CD1c-positive myeloid dendritic cell (primary cell): ENCODE measurements around the gene RPP40.
"Not testable (repeated sequence)": the region's sequence is repeated elsewhere in the genome, so short reads cannot be mapped to it uniquely, and the experiment has no call there.

ENCODE experiments used
- DNase-seq: peaks from one replicate; pipeline ENCODE4 v3.0.0-alpha.2; 2016; ENCODE audit errors: extremely low spot score

The RPP40 gene

GRCh38 chr6:5003604-5004372 lies at the start of gene RPP40:
Gene RPP40 (minus strand): TSS chr6:5004037. CDS start chr6:5004002, 35 bp downstream.
- peak; percentile 98 for DNase-seq

GRCh38 chr6:5053038-5053437 lies 49.2 kb upstream of the RPP40 start:
- DNase-seq: no peak

- no peak for DNase-seq
Observed at GRCh38 chr6:5051394-5051793, 47.6 kb upstream of the RPP40 start.

GRCh38 chr6:5050009-5050408 lies 46.2 kb upstream of the RPP40 start:
- no peak for DNase-seq

DNA sequence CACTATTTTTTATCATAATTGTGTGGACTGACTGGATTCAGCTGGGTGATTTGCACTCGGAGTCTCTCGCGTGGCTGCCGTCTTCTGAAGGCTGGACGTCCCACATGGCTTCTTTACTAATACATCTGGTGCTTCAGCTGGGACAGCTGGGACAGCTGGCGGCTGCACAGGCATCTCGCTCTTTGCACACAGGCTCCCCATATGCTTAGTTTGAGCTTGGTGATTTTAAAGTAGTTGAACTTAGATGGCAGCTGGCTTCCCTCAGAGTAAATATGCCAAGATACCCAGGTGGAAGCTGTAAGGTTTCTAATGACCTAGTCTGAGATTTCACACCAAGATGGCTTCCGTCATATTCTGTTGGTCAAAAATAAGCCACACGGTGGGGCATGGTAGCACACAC lies 42.6 kb upstream of the RPP40 start:
- no peak for DNase-seq

- DNase-seq: no peak
Observed at GRCh38 chr6:5045416-5045815, 41.6 kb upstream of the RPP40 start.

- no peak for DNase-seq
Observed at GRCh38 chr6:5044866-5045265, 41.0 kb upstream of the RPP40 start.

DNA sequence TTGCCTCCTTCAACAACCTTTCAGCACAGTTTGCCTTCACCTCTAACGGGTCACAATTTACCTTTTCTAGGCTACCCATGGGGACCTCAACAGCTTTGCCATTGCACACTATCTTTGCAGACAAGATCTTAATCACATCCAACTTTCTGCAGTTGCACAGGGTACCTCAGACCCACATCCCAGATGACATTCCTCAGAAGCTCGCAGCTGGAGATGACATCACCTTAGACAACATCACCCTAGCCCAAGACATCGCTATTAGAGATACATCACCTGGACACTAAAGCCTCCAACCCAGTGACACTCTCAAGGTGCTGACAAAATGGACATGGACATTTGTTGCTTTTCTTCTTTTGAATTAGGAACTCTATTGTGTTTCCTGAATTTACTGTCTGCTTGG lies 38.6 kb upstream of the RPP40 start:
- DNase-seq: no peak

DNA sequence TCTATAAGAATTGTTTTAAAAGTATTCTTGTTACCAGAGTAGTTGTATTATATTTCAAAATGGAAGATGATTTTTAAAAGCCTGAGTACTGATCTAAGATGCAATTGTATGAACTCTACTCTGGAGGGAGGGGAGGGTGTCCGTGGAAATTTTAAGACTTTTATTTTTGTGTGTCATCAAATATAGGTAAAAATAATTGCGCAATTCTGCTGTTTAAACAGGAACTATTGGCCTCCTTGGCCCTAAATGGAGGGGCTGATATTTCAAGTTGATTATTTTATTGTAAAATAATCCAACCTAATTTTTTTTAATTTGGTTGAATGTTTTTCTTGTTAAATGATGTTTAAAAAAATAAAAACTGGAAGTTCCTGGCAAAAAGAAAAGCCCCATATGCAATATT lies 38.1 kb upstream of the RPP40 start:
- DNase-seq: no peak

GRCh38 chr6:5036269-5036668 lies 32.4 kb upstream of the RPP40 start:
- peak; percentile 11 for DNase-seq

- DNase-seq: no peak
Observed at GRCh38 chr6:5034736-5035135, 30.9 kb upstream of the RPP40 start.

GRCh38 chr6:5034328-5034727 lies 30.5 kb upstream of the RPP40 start:
- DNase-seq: peak; percentile 26

GRCh38 chr6:5033214-5033904 lies 29.5 kb upstream of the RPP40 start:
- DNase-seq: not testable (repeated sequence)

DNA sequence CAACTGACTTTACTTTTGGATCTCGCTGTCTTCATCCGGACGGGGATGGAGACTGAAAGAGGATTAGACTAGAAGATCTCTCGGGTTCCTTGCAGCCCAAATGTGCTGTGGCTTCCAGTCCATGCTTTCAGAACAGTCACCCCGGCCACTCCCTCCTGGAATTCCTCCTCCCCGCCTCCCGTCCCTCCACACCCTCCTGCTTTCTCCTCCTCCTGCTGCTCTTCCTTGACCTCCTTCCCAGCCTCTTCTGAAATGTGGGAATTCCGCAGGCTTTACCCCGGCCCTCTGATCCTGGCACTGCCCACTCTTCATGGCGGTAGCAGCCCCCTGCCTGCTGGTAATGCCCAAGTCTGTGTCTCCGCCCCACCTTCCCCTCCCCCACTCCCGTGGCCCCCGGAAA lies 28.9 kb upstream of the RPP40 start:
- not testable (repeated sequence) for DNase-seq

- DNase-seq: no peak
Observed at GRCh38 chr6:5031150-5031549, 27.3 kb upstream of the RPP40 start.

DNA sequence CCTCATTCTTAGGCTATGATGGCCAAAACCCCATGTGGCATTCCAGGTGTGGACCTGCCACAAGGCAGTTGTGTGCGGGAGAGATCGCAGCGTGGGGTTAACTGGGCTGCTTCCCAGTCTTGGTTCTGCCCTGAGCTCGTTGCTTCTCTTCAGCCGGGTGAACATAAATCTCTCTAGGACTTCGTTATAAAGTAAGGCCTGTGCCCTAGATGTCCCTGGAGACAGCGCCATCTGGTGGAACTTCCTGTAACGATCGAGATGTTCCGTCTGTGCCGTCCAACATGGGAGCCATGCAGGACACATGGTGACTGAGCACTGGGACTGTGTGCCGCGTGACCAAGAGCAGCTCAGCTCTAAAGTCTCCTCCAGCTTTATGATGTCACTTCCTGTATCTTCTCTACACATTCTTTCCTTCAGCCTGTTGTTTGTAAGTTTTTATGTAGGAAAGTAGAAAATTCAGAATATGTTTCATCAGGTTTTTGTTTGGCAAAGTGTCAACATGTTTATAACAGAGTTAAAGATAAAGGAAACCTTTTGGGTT lies 26.8 kb upstream of the RPP40 start:
- peak; percentile 87 for DNase-seq

GRCh38 chr6:5029609-5030008 lies 25.8 kb upstream of the RPP40 start:
- no peak for DNase-seq

GRCh38 chr6:5028921-5029320 lies 25.1 kb upstream of the RPP40 start:
- DNase-seq: no peak

DNA sequence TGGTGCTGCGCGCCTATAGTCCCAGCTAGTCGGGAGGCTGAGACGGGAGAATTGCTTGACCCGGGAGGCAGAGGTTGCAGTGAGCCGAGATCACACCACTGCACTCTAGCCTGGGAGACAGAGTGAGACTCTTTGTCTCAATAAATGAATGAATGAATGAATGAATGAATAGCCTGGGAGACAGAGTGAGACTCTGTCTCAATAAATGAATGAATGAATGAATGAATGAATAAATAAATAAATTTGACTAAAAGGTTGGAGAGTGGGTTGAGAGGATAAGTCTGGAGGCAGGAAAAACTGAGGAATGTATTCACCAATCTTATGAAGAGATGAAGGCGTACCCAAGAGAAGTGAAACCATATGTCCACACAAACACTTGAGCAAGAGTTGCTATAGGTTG lies 24.5 kb upstream of the RPP40 start:
- DNase-seq: no peak

DNA sequence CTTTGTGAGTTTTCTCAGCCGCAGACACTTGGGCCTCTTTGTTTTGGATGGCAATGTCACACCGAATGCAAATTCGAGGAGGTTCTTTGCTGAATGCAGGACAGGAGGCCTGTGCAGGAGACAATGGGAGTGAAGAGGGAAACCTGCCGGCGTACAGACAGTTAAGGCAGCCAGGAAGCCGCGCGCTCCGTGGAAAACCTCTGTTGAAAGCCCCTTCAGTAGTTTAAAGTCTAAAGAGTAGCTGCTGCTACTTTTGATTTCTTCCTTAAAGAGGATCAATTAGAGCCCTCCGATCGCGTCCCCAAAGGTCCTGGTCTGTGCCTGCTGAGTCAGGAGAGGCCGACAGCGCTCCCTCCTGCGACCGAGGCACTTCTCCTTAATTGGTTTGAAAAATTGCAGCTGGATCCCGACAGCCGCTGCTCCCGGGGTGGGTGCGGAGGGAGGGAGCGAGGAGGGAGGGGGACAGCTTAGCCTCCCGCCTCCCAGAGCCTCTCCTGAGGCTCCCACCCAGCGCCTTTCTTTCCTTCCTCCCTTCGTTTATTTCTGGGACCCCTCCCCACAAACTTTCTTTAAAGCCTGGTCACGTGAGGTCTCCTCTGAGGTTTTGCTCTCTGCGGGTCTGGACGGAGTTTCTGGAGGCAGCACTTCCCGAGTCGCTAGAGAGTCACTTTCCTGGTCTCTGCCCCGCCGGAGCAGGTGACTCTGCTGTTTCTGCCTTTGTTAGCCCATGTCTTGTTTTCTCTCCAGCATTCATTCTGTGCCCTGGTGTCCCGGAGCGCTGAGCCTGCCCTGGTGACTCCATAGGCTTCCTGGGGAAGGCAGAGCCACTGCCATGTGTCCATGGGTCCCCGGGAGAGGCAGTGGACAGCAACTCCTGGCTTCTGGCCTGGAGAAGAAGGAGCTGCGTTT lies 22.3 kb upstream of the RPP40 start:
- DNase-seq: peak; percentile 32

- no peak for DNase-seq
Observed at GRCh38 chr6:5023923-5024322, 20.1 kb upstream of the RPP40 start.

DNA sequence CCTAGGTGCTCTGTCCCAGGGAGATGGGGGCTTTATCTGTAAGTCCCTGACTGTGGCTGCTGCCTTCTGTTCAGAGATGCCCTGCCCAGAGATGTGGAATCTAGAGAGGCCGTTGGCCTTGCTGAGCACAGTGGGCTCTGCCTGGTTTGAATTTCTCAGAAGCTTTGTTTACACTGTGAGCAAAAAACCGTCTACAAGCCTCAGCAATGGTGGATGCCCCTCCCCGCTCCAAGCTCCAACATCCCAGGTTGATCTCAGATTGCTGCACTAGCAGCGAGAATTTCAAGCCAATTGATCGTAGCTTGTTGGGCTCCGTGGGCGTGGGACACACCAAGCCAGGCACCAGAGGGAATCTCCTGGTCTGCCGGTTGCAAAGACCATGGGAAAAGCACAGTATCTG lies 16.3 kb upstream of the RPP40 start:
- DNase-seq: no peak
